SIG-M5 treated with dmso at 0.1 percent for 504 hours (cell line): ENCODE data around the gene AKAP7.

ENCODE experiments used
- DNase-seq: peaks from one replicate; lab custom pipeline; 2025; ENCODE audit not compliant: unreplicated experiment; lab: John Stamatoyannopoulos, UW

The AKAP7 gene

DNA sequence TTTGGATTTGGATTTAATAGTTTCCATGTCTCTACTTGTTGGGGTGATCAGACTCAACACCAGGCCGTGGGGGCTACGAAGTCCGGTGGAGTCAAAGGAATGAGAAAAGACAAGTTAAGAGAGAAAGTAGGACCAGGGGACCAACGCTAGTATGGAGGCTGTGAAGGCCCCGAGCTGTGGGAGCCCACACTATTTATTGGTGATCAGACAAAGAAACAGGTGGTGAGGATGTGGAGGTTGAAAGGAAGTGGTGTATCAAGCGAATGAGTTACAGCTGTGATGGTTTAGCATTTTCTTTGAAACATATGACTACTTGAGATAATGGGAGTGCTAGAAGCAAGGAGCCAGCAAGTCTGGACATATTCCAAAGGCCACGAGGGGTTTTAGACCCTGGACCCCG lies 62.4 kb downstream of the AKAP7 start:
- no peak for DNase-seq

DNA sequence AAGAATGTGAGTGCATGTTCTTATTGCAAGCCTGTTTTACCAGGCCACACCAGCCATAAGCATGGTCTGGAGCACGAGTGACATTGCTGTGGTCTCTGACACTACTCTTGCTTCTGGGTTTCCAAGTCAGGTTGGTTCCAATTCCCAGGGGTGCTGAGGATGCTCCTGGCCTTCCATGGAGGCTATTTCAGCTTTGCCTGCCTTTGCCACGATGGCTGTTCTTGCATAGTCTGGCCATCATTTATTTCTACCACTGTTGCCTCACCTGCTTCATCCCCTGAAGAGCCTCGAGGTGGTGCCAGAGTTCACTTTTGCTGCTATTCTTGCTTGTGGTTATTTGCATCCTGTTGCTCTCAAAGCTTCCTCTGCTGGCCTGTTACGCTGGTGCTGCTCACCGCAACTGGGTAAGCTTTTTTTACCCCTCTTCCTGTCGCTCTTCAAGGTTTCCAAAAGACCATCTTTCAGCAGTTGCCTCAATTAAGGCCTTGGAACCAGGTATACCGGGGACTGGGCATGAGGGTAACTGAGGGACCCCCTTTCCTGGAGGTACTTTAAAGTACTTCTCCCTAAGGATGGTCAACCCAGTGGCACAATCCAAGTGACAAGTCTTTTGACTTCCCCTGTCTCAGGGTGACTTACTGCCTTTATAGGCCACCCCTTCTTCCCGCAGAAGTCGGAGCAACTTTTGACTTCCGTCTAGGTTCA lies 64.5 kb downstream of the AKAP7 start:
- peak; percentile 95 for DNase-seq

DNA sequence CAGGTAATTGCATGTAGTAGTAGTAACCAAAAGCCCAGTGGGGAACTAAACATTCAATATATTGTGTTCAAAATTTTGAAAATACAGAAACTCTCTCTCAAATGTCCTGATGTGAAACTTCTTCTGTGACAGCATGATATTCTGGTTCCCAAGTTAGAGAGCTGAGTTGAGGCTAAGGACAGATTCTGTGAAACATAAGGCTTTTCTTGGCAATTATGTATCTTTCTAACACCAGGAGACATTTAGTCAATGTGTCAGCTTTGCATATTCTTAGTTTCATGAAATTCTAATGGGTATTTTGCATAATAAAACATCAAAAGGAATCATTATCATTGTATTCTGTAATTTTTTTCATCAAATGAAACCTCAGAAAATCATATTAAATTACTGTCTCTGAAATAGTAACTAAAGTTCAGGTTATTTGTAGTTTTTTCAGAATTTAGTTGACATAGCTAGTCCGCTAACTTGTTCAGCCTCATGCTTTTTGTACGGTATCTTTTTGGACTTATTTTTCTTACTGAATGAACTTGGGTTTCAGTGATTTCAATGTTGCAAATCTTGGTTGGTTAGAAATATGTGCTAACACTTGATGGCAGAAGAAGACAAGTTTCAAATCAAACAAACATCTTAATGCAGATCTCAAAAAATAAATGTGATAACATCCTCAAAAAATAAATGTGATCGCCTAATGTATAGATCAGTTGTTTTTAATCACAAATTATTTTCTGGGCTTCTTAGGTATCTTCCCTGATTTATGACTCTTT lies 70.4 kb downstream of the AKAP7 start:
- DNase-seq, result no peak

DNA sequence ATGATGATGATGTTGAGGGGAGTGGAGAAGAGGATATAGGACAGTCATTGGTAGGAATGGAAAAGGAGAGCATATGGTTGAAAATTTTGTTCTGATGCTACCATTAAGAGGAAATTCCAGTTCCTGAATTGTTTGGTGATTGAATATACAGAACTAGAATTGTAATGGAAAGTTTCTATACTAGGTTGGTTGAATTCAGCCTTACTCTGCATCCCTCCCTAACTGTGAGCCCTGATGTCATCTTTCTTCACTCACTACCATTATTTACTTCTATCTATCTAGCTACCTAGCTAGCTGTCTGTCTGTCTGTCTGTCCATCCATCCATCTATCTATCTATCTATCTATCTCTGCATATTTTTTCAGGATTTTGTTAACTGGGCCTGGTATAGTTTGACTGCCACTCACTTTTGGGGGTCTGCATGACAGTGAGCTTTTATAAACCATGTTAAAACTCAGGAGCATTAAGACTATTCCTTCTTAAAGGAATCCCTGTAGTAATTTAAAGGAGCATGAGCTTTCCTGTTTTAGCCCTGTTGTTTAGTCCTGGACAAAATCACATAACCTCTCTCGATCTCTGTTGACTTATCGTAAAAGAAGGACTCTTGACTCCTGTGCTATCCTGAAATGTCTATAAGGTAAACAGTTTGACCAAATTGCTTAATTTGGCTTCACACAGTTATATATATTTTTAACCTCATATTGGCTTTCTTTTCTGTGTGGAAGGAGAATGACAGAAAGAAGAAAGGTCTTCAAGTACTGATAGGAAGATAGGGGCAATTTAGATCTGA lies 71.4 kb downstream of the AKAP7 start:
- DNase-seq, result no peak

DNA sequence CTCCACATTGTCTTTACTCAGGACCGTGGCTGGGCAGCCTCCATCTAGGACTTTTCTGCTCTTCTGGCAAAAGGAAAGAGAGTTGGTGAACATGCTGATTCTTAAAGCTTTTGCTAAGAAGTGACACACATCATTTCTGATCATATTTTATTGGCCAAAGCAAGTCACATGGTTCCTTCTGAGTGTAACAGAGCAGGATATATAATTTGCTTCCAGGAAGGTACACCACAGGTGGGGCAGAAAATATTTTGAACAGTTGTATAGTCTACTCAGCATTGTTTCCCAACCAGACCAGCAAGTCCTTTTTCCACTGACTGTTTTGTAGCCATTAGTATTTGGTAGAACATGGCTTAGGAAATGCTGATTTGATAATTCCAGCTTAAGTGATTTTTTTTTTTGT lies 73.5 kb downstream of the AKAP7 start:
- DNase-seq, result no peak

DNA sequence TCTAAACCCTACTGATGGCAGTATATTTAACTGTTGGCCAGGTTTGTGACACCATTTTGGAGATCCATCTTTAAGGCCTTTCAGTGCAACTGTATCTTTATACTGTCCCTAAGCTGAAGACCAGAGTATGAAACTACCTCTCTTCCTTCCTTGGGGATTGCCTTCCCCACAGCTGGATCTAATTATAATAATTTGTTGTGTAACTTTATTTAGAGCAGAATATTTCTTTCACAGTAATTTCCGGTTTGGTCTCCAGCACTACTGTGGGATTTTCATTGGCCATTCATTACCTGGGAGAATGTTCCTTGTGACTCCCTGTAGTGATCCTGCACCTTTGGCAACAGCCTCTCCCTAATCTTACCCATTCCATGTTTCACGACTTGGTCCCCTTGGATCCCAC lies 75.2 kb downstream of the AKAP7 start:
- DNase-seq, result no peak

DNA sequence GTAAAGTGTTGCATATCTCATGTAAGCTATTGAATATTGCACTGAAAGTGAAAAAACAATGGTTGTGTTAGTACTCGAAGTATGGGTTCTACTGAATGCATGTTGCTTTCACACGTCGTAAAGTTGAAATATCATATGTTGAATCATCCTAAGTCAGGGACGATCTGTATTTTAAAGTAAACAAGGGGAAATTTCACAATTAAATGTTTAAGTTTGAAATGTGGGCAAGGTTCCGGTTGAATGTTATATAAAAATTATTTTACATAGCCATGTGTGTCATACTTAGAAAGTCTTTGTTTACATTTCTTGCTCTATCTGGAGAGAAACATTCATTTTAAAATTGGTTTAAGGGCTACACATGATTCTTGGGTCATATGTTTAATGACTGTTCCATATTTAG lies 76.8 kb downstream of the AKAP7 start:
- DNase-seq, result no peak

DNA sequence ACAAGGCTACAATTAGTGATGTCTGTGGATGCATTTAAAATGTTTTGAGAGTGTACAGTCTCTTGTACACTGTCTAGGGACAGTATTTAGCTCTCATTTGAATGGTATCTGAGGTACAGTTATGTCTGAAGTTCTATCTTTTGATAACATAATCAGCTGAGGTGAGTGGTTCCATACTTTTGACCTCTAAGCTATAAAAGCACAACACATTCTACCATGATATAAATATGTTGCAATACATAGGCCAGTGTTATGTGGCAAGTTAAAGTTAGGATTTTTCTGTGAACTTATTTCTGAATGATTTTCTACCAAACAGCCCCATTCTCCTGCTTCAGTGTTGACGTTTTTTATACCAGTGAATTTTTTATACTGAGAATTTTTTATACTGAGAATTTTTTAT lies 77.6 kb downstream of the AKAP7 start:
- DNase-seq, result no peak

DNA sequence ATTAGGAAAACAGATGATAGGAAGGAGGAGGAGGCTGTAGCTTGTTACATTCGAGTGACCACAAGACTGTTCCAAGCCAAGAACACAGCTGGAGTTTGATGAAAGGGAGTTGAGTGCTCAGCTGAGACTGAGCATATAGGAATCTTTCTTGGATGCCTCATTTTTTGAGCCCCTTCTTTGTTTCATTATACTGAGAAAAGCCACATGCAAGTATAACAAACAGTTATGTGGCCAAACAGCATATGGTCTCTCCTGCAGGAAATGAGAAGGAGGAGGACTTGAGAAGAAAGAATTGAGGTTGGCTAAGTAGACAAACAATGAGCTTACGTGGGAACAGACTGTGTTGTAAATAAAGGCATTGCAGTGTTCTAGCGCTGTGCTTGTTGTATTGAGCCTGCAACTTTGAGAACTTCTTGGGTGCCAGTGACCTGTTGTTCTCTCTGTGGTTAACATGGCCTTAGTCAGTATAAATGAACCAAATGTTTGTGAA lies 78.3 kb downstream of the AKAP7 start:
- DNase-seq, result no peak

DNA sequence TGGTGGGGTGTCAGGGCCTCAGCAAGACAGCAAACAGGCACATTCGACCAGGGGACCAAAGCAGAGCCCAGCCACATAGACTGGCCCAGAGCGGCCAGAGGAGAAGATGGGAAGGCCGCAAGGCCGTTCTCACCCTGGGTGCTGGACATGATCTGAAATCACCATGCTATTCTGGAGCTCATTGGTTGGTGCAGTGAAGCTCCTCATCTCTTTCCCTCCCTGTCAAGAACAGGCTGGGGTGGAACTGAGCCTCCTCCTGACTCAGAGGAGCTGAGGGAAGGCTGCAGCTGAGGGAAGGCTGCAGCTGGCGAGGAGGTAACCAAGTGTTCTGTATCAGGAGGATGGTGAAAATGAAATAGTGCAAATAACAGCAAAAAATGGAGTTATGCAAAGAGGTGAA lies 80.0 kb downstream of the AKAP7 start:
- DNase-seq, result no peak

DNA sequence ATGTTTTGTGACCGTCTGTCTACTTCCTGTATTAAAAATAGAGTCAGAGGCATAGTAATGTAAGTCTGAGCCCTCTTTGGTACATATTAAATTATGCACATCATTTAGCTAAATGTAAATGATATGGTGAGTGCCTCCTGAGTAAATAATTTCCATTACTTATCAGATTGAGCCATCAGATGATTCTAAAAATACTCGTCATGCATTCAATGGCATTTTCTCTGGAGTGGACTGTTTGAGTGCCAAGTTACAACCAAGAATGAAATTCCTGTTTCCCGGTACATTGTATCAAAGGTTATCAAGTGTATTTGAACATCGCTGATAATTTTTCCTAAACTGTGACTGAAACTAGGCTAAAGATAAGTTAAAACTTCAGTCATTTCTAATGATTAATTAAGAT lies 81.0 kb downstream of the AKAP7 start:
- no peak for DNase-seq

DNA sequence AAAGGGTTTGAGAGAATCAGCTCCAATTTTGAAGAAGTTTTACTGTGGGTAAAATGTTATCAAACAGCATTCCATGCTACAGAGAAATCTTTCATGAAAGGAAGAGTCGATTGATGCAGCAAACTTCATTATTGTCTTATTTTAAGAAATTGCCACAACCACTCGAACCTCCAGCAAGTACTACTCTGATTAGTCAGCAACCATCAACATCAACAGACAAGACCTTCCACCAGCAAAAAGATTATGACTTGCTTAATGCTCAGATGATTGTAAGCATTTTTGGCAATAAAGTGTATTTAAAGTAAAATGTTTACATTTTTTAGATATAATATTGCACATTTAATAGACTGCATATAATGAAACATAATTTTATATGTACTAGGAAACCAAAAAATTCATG lies 87.5 kb downstream of the AKAP7 start:
- DNase-seq, result no peak

DNA sequence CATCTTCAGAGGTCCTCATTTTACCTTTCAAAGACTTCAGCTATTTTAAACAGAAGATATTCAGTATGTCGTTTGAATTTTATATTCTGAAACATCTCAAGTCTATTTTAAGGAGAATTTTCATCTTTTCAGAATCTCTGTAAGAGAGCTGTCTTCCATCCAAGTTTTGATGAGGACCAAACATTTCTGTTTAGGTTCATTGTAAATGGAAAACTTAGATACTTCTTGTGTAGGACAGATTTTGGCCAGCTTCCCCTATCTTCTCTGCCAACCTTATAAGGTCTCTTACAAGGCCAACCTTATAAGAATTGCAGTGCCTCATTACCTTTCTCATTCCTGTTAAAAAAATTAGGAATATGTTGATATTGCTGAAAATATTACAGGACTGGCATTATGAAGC lies 88.1 kb downstream of the AKAP7 start:
- no peak for DNase-seq

DNA sequence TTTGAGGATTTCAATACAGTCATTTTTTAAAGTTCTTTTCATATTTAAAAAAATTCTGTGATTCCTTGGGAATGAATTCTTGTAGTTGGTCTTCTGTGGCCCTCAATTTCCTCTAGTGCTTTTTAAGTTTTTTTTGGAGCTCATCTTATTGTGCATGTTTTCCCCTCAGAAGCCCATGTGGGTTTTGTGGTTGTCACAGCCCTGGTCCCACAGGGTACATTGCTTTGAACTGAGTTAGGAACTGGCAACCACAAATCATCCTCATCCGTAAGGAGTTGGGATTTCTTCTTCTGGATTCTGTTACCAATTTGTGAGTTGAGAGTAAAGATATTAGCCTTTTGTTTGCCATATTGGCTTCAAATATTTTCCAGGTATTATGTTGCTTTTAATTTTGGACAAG lies 89.9 kb downstream of the AKAP7 start:
- no peak for DNase-seq

DNA sequence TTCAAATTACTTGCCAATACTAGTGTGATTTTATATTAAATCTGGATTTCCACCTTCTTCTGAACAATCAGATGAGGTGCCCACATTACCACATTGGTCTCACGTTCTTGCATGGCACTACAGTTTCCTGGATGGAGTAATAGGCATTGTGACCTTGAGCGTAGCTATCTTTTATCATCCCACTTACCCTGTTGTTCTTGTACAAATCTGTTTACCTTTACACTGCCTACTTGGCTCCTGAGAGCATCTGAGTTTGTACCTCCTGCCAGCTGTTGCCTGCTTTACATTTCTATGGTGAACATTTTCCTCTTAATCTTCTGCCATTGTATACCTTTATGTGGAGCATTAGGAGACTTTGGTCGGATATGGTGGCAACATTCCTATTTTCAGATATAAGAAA lies 90.7 kb downstream of the AKAP7 start:
- no peak for DNase-seq

DNA sequence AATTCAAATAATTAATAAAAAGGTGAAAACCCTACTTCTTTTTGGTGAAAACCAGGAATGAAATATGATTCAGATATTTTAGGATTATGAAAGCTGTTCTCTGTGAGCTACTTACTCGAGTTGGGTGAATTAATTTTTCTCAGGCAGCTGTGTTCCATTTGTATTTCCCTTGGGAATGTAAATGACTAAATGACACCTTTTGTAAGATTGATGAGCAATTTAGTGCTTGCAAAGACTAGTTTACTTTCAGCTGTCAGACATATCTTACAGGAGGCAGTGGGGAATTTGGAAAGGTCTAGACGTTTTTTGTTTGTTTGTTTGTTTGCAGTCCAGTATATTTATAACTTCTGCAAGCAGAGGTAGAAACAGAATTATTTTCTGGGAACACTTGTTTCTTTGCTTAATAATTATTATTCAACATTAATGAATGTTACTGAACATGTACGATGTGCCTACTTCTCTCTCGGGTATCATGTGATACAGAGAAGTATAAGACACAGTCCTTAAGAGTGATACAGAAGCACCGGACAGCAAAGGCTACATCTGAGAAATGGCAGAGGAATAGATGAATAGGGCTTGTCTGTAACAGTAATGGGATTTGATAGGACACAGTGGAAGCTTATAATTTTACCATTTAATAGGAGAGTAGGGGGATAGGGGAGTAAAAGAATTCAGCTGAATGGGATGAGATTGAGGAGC lies 91.3 kb downstream of the AKAP7 start:
- DNase-seq, result no peak

DNA sequence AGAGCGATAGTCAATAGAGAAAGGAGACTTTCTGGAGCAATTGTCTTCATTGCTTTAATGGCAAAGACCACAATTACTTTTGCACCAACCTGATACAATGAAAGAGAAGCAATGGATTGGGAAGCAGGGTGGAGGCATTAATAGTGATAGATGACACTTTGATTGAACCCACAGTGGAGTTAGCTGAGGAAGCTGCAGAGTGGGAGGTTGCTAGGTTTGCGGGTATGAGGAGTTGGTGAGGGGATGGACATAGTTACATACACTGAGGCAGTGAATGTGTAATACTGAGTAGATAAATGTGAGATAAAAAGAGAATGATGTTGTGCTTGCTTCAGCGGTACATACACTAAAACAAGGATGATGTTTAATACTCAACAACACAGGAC lies 91.9 kb downstream of the AKAP7 start:
- DNase-seq, result no peak

DNA sequence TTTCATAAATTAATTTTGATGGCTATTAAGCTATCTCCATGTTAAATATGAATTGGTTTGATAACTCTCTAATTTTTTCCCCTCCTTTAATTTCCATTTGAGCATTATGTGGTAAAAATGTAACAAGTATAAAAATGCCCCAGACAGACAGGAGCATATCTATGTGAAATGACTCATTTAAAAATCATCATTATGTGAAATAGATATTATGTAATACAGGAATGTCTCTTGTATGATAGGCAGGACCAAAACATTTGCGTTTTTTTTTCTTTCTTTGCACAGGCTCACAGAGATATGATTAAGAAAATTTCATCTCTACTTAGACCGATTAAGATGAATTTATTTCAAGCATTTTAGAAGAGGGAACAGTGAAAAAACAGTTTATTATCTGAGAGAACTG lies 95.8 kb downstream of the AKAP7 start:
- no peak for DNase-seq

DNA sequence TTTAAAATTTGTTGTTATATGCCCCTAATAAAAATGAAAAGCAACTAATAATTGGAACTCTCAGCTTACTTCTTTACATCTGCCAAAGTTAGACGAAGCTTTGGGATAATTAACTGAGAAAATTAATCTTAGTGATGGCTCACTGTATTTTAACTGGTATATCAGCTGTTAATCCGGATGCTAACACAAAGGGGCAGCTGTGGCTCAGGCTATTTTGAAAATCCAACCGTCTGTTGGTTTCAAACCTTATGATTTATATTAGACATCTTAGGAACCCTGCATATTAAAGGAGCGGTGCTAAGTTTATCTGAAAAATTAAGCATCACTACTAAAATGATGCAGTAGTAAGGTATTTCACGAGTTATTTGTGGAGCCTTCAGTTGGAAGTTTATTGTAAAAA lies 96.6 kb downstream of the AKAP7 start:
- no peak for DNase-seq

DNA sequence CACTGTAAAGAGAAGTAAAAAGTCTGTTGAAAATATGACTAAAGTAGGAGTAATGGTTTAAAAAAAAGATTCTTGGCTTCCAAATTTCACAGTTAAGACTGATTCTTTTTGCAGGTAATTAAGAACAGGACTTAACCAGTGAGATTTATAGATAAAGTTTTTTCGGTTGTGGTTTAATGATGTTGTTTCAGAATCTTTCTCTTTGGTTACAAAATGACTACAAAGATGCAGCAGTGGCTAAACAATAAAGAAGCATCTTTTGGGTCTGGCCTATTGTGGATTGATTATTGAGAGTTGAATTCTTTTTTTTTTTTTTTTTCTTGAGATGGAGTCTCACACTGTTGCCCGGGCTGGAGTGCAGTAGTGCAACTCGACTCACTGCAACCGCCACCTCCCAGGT lies 109.7 kb downstream of the AKAP7 start:
- no peak for DNase-seq

DNA sequence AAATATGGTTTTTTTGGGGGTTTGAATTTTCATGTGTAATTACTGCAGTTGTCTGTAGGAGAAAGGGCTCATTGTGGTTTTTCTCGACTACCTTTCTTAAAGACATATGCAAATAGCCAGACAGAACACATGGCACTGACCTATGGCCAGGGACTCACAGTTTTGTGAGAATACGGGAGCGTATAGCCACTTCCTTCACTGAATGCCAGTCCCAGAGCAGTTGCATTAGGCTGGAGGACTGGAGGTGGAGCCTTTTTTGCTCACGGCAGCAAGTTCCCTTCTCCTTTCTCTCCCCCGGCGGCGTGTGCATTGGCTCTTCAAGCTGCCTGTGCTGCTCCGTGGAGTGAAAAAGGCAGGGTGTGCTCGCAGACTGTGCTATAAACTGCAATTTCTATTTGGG lies 114.9 kb downstream of the AKAP7 start:
- peak; percentile 76 for DNase-seq
